BJ (cell line): Measurements from ENCODE around the gene CTRB2. TPM values are rescaled to one million over a fixed set of nuclear protein-coding genes. Genes with fewer than 3 reads are reported as not detected.

ENCODE experiments used
- CTCF ChIA-PET: fragments of 350-600 bp; formaldehyde crosslinking; extraction: SDS; loops from one replicate; lab custom pipeline; 2021; ENCODE audit warnings: antibody characterized with exemption, inconsistent platforms; lab: Yijun Ruan, JAX
- POLR2A ChIA-PET: fragments of 300-600 bp; sonication (Branson Sonifier 250); formaldehyde crosslinking; extraction: SDS; loops from one replicate; lab custom pipeline; 2021; ENCODE audit warnings: antibody characterized with exemption; lab: Charles Lee
- DNase-seq: peaks from one replicate; pipeline ENCODE4 v3.0.0-alpha.2; 2011; ENCODE audit warnings: low read depth
- H3K27me3 ChIP-seq: 2 replicates; pipeline ENCODE4 v1.6.0; 2011; ENCODE audit warnings: low read length; ENCODE audit not compliant: control insufficient read depth, insufficient read depth
- H3K36me3 ChIP-seq: 2 replicates; pipeline ENCODE4 v1.5.1; 2011; ENCODE audit warnings: low read length; ENCODE audit not compliant: control insufficient read depth, insufficient read depth
- H3K4me3 ChIP-seq: 2 replicates; pipeline ENCODE4 v1.5.1; 2011; ENCODE audit warnings: low read depth, mild to moderate bottlenecking, control low read depth, low read length
- polyA plus RNA-seq: library from polyadenylated mRNA; depleted of rRNA; stranded (reverse); fragments of >200 nt; gene quantifications from 2 replicates; pipeline ENCODE4 v1.2.3, GENCODE V29; 2011
- TF ChIP-seq, protein P1 (sequence below): IDR thresholded peaks from 2 replicates; pipeline ENCODE4 v1.5.1; 2011; ENCODE audit warnings: low read depth, mild to moderate bottlenecking, control low read depth, inconsistent platforms, low read length, moderate library complexity; ENCODE audit not compliant: insufficient read depth

Gene CTRB2
- polyA plus RNA-seq, 1 experiment: not detected

DNA sequence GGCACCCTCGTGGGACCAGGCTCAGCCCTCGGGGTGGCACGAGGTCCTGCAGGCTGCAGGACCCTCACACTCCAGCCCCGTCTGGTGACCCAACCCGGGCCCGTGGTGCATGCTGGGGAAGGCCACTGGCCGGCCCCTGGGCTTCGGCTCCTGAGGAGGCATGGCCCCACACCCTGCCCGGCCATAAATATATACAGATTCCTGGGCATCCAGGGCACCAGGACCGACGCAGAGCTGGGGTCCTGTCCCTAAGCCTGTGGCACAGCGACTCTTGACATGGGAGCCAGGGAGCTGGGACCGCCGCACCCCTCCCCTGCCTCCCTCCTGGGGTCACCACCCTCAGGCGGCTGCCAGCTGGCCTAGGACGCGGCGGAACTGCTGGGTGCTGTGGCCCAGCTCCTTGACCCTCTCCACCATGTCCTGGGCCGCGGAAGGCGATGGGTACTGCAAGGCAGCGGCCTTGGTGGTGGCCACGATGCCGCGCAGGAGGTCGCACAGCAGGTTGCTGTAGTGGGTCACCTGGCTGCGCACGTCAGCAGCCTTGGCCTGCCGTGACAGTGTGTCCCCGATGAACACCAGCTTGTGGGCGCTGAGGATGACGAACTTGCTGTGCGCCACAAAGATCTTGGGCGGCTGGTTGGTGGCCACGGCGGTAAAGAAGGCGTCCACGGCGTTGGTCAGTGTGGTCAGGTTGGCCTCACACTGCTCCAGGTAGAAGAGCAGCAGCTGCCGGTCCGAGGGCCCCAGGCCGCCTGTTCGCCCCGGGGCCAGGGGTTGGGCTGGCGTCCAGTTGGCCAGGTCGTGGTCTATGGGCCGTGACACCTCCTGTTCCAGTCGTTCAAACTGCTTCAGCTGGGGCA, 22.4 kb upstream of the CTRB2 start:
- ChIA-PET POLR2A (no interaction called here), CTCF (interaction anchor here (1.2 kb wide), 1 partner anchor 160 kb away, joined by 4 read pairs; no protein-coding TSS in a partner anchor)
- TF ChIP-seq, protein P1, sequence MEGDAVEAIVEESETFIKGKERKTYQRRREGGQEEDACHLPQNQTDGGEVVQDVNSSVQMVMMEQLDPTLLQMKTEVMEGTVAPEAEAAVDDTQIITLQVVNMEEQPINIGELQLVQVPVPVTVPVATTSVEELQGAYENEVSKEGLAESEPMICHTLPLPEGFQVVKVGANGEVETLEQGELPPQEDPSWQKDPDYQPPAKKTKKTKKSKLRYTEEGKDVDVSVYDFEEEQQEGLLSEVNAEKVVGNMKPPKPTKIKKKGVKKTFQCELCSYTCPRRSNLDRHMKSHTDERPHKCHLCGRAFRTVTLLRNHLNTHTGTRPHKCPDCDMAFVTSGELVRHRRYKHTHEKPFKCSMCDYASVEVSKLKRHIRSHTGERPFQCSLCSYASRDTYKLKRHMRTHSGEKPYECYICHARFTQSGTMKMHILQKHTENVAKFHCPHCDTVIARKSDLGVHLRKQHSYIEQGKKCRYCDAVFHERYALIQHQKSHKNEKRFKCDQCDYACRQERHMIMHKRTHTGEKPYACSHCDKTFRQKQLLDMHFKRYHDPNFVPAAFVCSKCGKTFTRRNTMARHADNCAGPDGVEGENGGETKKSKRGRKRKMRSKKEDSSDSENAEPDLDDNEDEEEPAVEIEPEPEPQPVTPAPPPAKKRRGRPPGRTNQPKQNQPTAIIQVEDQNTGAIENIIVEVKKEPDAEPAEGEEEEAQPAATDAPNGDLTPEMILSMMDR: no peak
- Histone ChIP-seq H3K36me3 (peaks cover 41% of the 10 kb centered on the region), H3K4me3 (no peak overlapping the region), H3K27me3 (no peaks in the 10 kb centered on the region)
- DNase-seq: no peak

GRCh38 chr16:75228143-75228976, 21.4 kb upstream of the CTRB2 start:
- POLR2A ChIA-PET: no interaction called here
- H3K36me3 ChIP-seq: peaks cover 33% of the 10 kb centered on the region

DNA sequence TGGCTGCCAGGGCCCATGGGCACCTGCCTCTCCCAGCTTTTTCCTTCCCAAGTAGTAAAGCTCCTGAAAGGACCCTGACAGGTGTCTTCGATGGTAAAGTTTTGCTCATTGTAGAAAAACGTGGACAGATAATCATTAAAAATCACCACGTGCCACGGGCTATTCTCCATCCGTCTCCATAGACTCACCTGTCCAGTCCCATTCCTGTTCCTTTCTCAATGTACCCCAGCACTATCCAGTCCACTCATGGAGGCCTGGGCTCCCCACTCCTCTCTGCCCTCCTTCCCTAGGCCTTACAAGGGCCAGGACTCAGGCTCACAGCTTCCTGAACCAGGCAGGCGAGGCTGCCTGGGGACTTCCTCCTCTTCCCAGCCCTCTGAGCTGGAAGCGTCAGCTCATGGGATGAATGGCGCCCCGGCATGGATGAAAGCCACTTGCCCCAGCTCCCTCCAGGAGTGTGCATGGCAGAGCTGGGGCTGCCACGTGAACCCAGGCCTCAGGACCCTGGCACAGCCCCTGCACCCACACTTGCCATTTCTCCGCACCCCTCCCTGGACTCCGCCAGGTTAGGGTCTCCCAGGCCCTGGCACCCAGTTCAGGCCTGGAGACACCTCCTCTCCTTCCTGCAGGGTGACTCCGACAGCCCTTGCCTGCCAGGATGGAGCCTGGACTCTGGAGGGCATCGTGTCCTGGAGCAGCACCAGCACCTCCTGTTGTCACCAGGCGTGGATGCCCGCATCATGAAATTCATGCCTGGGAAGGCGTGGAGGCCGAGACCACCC, 20.6 kb upstream of the CTRB2 start:
- peaks cover 30% of the 10 kb centered on the region for H3K36me3 ChIP-seq
- no peak for DNase-seq
- POLR2A ChIA-PET: no interaction called here

More at GRCh38 chr16:75228143-75228976, 21.4 kb upstream of the CTRB2 start:
- TF ChIP-seq, protein P1: no peak
- Histone ChIP-seq H3K4me3 (no peak overlapping the region), H3K27me3 (no peaks in the 10 kb centered on the region)
- DNase-seq: no peak
- CTCF ChIA-PET: interaction anchor here (0.6 to 1.2 kb wide), 5 partner anchors 77 to 289 kb away, joined by 3 to 4 read pairs (median 4); no protein-coding TSS in a partner anchor

GRCh38 chr16:75226550-75227360, 19.8 kb upstream of the CTRB2 start:
- Histone ChIP-seq H3K4me3 (no peak overlapping the region), H3K36me3 (peaks cover 30% of the 10 kb centered on the region), H3K27me3 (no peaks in the 10 kb centered on the region)
- POLR2A ChIA-PET: no interaction called here
- TF ChIP-seq, protein P1: no peak
- CTCF ChIA-PET: interaction anchor here (0.6 to 0.7 kb wide), 2 partner anchors 20 to 122 kb away, joined by 3 read pairs; no protein-coding TSS in a partner anchor
- DNase-seq: no peak

More for the DNA sequence above, 20.6 kb upstream of the CTRB2 start:
- TF ChIP-seq, protein P1: no peak
- Histone ChIP-seq H3K27me3 (no peaks in the 10 kb centered on the region), H3K4me3 (no peak overlapping the region)
- CTCF ChIA-PET: interaction anchor here (0.6 to 1.1 kb wide), 2 partner anchors 78 to 164 kb away, joined by 4 read pairs; no protein-coding TSS in a partner anchor
